Spinal cord (tissue), 10 donors: ENCODE results near the gene SPG11. TPM values are rescaled to one million over a fixed set of nuclear protein-coding genes. Genes with fewer than 3 reads are reported as not detected.

Source experiments
- DNase-seq, 6 donors: peaks; one replicate each; pipeline versions ENCODE4 v3.0.0 to v3.0.0-alpha.2; 2013 to 2015; ENCODE audit warnings: low spot score in 6 of 6, low read depth in 4 of 6
- H3K27ac ChIP-seq: one replicate; pipeline ENCODE4 v1.5.1; 2013; ENCODE audit warnings: low read depth, low read length, control low read depth
- H3K27me3 ChIP-seq: one replicate; pipeline ENCODE4 v1.6.1; 2013; ENCODE audit warnings: low read length; ENCODE audit not compliant: control insufficient read depth, insufficient read depth
- H3K36me3 ChIP-seq: one replicate; pipeline ENCODE4 v1.6.1; 2013; ENCODE audit warnings: low read length; ENCODE audit not compliant: control insufficient read depth, insufficient read depth
- H3K4me1 ChIP-seq: one replicate; pipeline ENCODE4 v1.6.1; 2013; ENCODE audit warnings: low read length; ENCODE audit not compliant: control insufficient read depth, insufficient read depth
- H3K4me3 ChIP-seq: one replicate; pipeline ENCODE4 v1.5.1; 2013; ENCODE audit warnings: low read depth, low read length, control low read depth
- H3K9me3 ChIP-seq: one replicate; pipeline ENCODE4 v1.6.1; 2013; ENCODE audit warnings: low read length; ENCODE audit not compliant: control insufficient read depth, insufficient read depth
- WGBS: methylation state at CpG from one replicate; pipeline ENCODE4 v1.1.5; 2013; ENCODE audit warnings: missing lambda C conversion rate; ENCODE audit not compliant: insufficient coverage; 5-methylcytosine and 5-hydroxymethylcytosine counted together
- polyA plus RNA-seq, 2 donors: library from polyadenylated mRNA; unstranded; fragments of 120-200 nt; gene quantifications; one replicate each; pipeline ENCODE4 v1.2.1, GENCODE V29; 2013; ENCODE audit not compliant: insufficient read length in 2 of 2
- total RNA-seq, 2 donors: library from RNA; depleted of rRNA in 1 of 2; stranded (reverse); fragments of 120-200 nt in 1 of 2; fragments of >200 nt in 1 of 2; gene quantifications; one replicate each; pipeline versions ENCODE4 v1.2.3 to v1.2.4, GENCODE V29; 2013 to 2014
- donor health status: healthy.

The SPG11 gene
- total and polyA plus RNA-seq, 4 donors = 63.0 to 87.9 (median 81.2) TPM

DNA sequence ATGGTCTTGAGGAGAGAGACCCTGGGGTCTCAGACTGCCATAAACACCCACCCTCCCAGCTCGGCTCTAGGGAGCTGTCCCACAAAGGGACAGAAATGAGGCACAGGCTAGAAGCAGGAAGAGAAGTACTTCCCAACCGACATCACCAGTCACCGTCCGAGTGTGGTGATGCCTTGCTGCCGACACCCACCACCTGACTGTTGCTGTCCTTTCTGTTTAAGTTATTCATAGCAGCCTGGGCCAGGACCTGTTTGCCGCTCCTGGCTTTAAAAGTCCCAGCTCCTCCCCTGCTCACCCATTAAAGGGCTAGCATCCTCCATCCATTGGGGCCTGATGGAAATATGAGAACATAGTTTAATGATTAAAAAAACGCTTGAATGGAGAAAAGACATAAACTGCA is 13.2 kb upstream of the SPG11 start:
- H3K4me3 ChIP-seq = no peak overlapping the region
- no peaks in the 10 kb centered on the region for H3K36me3 ChIP-seq
- peaks cover 2% of the 10 kb centered on the region for H3K27me3 ChIP-seq
- H3K4me1 ChIP-seq = no peaks in the 10 kb centered on the region
- 86% methylated on average over 5 of the region's 7 CpGs for WGBS
- no peak for DNase-seq
- no peaks in the 10 kb centered on the region for H3K9me3 ChIP-seq
- no peak overlapping the region for H3K27ac ChIP-seq

- DNase-seq = no peak
Observed at GRCh38 chr15:44675911-44676310, 12.4 kb upstream of the SPG11 start.

DNA sequence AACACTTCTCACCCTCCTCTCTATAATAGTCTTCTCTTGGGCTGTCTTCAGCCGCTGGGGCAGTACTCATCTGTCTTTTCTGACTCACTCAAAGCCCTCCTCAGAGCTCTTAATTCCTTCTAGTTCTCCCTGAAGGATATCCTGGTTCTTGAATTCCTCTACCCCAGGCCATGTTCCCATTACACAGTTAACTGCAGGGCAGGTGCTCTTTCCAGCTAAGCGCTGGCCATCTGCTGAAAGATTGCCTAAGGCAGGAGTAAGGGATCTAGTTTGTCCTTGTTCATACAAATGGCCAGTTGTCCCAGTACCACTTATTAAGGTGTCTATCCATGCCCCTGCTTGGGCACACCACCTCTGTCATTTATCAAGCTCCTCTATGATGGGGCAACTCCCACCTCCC is 10.2 kb upstream of the SPG11 start:
- DNase-seq = no peak
- H3K27ac ChIP-seq = no peak overlapping the region
- no peak overlapping the region for H3K4me3 ChIP-seq
- H3K9me3 ChIP-seq = no peaks in the 10 kb centered on the region
- no peaks in the 10 kb centered on the region for H3K4me1 ChIP-seq
- 100% methylated on average over 1 of the region's 2 CpGs for WGBS
- H3K36me3 ChIP-seq = no peaks in the 10 kb centered on the region
- peaks cover 2% of the 10 kb centered on the region for H3K27me3 ChIP-seq

More at GRCh38 chr15:44675911-44676310, 12.4 kb upstream of the SPG11 start:
- no peak overlapping the region for H3K27ac ChIP-seq
- H3K4me3 ChIP-seq = no peak overlapping the region
- H3K9me3 ChIP-seq = no peaks in the 10 kb centered on the region
- 91% methylated on average over 4 of the region's 5 CpGs for WGBS
- H3K4me1 ChIP-seq = no peaks in the 10 kb centered on the region
- H3K27me3 ChIP-seq = peaks cover 2% of the 10 kb centered on the region
- no peaks in the 10 kb centered on the region for H3K36me3 ChIP-seq

DNA sequence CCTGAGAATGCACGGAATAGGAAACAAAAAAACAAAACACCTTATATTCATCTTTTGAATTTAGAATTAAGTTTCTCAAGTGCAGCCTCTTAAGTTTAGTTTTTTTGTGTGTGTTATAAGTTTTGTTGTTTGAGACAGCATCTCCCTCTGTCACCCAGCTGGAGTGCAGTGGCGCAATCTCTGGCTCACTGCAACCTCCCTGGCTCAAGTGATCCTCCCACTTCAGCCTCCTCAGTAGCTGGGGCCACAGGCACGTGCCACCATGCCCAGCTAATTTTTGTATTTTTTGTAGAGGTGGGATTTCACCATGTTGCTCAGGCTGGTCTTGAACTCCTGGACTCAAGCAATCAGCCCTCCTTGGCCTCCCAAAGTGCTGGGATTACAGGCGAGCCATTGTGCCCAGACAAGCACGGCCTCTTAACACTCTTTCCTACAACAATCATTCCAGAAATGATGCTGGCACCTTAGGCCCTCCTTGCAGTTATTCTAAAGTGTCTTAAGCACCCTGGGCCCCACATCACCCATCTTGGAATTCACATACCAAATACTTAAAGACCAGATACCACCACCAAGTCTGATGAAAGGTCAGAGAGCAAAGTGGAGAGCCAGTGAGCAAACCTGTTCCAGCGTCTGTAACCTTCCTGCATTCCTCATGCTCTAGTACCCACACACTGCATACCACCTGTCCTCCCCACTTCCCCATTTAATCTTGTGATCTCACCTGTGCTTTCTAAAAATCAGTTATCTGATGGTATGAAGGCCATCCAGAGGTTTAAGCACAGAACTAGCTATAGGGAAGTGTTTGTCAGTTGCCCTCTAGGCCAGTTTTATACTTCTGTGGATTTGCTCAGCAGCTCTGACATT is 6.9 kb upstream of the SPG11 start:
- WGBS = 91% methylated on average over 2 of the region's 6 CpGs
- H3K4me1 ChIP-seq = no peaks in the 10 kb centered on the region
- DNase-seq = no peak
- no peaks in the 10 kb centered on the region for H3K27me3 ChIP-seq
- H3K9me3 ChIP-seq = no peaks in the 10 kb centered on the region
- no peaks in the 10 kb centered on the region for H3K36me3 ChIP-seq
- no peak overlapping the region for H3K4me3 ChIP-seq
- H3K27ac ChIP-seq = no peak overlapping the region

- Histone ChIP-seq H3K4me3 (no peak overlapping the region), H3K27ac (no peak overlapping the region), H3K9me3 (no peaks in the 10 kb centered on the region), H3K27me3 (no peaks in the 10 kb centered on the region), H3K36me3 (no peaks in the 10 kb centered on the region), H3K4me1 (no peaks in the 10 kb centered on the region)
- no peak for DNase-seq
- no CpG with 5 or more reads among the region's 2 CpGs for WGBS
Observed at GRCh38 chr15:44668921-44669320, 5.5 kb upstream of the SPG11 start.

DNA sequence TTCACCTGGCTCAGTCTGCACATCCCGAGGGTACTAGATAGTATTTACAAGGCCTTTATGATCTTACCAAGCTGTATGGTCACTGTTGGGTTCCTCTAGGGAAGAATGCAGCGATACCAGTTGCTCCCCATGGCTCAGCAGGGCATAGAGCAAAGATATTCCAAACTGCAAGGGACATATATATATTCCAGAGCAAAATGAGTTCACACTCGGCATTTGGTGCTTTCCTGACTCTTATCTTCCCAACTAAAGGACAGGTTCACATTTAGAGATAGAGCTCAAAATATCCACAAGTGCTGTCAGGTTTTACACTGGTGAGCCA is 3.5 kb upstream of the SPG11 start:
- peaks cover 3% of the 10 kb centered on the region for H3K36me3 ChIP-seq
- H3K9me3 ChIP-seq = no peaks in the 10 kb centered on the region
- no peak for DNase-seq
- 76% methylated on average over 2 of the region's 3 CpGs for WGBS
- no peak overlapping the region for H3K4me3 ChIP-seq
- H3K4me1 ChIP-seq = peaks cover 8% of the 10 kb centered on the region
- no peaks in the 10 kb centered on the region for H3K27me3 ChIP-seq
- no peak overlapping the region for H3K27ac ChIP-seq

DNA sequence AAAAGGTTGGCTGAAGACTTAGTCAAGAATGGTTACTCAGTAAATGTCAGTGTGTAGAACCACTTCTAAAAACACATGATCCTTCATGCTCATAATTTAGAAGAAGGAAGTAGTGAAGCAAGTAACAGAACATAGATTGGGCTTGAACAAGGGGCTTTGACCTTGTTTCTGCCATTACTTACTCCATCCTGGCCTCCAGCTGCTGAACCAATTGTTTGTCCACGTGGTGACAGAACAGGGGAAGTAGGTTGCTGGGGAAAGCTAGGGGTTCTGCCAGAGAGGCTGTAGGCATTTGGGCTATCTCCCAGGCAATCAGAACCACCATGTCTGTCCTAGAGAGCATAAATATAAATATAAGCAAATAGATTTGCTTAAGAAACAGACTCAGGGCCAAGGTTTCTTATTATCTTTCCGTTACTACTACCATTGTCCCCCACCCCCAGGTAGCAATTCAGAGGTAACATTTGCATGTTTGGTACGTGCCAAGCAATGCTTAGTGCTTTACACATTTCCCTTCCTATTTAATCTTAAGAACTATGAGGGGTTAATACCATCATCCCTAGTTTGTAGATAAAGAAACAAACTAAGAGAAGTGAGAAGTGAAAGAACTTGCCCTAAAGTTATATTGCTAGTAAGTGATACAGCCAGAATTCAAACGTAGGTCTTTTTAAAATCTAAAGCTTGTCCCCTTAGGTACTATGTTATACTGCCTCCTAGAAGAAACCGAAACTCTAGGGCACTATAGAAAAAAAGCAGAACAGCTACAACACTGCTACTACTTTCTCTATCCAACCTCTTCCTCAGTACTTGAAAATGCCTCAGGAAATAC is 3.0 kb upstream of the SPG11 start:
- Histone ChIP-seq H3K4me1 (peaks cover 8% of the 10 kb centered on the region), H3K9me3 (no peaks in the 10 kb centered on the region), H3K36me3 (peaks cover 3% of the 10 kb centered on the region), H3K27ac (no peak overlapping the region), H3K27me3 (no peaks in the 10 kb centered on the region), H3K4me3 (no peak overlapping the region)
- no peak for DNase-seq
- WGBS = 41% methylated on average over 2 of the region's 5 CpGs

- Histone ChIP-seq H3K27ac (peak overlapping the region; percentile 93), H3K9me3 (no peaks in the 10 kb centered on the region), H3K4me3 (peak overlapping the region; percentile 91), H3K27me3 (no peaks in the 10 kb centered on the region), H3K36me3 (peaks cover 3% of the 10 kb centered on the region), H3K4me1 (peaks cover 8% of the 10 kb centered on the region)
- peak in 4 of 6 donors; percentile 6 to 61 (median 20) for DNase-seq
- WGBS = 11% methylated on average over 27 of the region's 34 CpGs
Observed at GRCh38 chr15:44662478-44663409, 718 bp downstream of the SPG11 start.

DNA sequence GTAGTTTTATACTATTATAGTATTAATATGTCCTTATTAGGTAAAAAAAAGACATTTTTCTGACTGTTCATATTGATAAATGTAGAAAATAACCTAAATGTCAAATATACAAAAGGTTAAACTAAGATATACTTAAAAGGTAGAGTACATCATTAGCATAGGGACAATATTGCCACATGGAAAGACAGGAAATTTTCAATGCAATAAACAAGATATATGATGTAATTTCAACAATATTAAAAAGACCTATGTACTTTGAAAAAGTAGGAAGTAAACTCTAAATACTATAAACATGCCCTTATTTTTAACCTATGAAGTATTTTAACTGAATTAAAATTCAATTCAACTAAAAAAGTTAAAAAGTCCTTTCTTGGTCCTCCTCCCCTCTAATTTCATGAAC is 1.9 kb downstream of the SPG11 start:
- H3K4me3 ChIP-seq = no peak overlapping the region
- H3K9me3 ChIP-seq = no peaks in the 10 kb centered on the region
- peaks cover 8% of the 10 kb centered on the region for H3K4me1 ChIP-seq
- no peak for DNase-seq
- no peak overlapping the region for H3K27ac ChIP-seq
- peaks cover 3% of the 10 kb centered on the region for H3K36me3 ChIP-seq
- H3K27me3 ChIP-seq = no peaks in the 10 kb centered on the region
